ENCODE measurements around the gene ATP2A1.
"Not testable (repeated sequence)": the region's sequence is repeated elsewhere in the genome, so short reads cannot be mapped to it uniquely, and the experiment has no call there.

Gene ATP2A1

DNA sequence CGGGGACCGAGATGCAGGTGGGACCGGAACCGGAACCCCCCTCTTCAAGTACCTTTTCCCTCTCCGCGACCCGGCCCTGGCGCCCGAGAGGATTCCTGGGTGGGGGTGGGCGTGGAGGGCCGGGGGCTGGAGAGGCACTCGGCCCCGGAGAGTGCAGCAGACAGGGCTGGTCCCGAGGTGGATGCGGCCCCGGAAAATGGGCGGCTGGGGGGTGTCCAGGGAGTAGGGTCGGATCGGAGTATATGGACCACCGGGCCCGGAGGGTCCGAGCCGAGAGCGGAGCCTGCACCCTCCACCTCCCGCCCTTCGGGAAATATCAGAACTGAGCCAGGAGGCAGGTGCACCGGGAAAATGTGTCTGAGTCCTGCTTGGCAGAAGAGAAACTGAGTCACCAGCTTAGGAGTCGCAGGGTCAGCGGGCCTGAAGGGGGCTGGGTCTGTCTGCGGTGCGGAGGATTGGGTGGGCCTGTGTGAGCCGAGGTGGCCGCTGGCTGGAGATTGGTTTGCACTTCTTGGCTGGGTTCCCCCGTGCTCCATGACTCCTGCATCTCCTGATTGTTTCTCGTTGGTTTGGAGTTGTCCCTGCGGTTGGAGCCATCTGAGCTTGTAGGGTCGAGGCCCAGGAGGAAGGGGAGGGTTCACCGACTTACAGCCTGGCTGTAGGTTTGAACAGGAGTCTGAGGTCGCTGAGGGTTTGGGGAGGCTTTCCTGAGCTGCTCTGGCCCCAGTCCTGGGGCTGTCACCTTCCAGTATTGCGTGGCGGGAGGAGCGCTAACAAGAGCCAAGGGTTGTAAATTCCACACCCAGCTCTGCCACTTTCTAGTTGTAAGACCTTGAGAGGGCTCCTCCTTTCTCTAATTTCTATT is 14.1 kb upstream of the ATP2A1 start:
- DNase-seq = no peak

DNA sequence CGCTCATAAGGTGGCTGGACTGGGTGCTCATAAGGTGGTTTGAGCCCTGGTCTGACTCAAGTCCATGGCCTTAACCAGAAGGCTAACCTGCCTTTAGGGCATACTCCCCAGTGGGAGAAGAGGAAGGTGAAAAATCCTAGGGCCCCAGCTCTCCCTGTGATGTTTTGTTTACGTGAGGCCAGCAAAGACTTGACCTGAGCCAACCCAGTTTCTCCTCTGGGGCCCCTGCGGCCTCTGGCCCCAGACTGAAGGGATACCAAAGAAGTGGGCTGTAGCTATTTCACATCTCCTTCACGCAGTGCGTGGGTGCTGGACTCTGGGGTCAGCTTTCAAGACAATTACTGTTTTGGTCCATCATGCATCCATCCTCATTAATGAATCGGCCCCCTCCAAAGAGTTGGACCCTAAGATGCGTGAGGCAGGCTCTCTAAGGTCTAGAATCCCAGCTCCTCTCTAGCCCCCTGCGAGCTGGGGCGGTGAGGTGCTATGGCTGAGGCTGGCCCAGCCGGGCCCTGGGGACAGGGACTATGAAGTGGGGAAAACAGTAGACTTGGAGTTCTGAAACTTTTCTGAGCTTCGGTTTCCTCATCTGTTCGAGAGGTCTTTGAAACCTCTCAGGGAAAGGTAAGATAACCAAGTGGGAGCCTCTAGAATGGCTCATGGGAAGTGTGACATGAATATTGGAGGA is 13.1 kb upstream of the ATP2A1 start:
- DNase-seq = no peak

DNA sequence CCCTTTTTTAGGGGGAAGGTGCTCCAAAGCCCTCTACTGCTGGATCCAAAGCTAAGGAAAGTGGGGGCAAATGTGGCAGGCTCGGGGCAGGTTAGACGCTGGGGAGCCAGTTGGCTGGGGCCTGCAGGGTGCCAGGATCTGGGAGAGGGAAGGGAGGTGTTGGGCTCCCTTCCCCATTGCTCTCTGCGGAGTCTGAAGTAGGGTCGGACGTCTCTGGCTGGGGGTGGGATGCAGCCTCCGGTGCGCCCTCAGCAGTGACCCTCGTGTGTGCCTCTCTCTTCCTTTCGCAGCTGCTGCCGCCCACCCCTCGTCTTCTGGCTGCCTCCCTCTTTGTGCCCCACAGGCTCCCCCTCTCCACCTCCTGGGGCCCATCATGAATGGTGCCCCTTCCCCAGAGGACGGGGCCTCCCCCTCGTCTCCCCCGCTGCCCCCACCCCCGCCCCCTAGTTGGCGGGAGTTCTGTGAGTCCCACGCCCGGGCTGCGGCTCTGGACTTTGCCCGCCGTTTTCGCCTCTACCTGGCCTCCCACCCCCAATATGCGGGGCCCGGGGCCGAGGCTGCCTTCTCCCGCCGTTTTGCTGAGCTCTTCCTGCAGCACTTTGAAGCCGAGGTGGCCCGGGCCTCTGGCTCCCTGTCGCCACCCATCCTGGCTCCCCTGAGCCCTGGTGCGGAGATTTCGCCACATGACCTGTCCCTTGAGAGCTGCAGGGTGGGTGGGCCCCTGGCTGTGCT is 12.4 kb upstream of the ATP2A1 start:
- DNase-seq = no peak

DNA sequence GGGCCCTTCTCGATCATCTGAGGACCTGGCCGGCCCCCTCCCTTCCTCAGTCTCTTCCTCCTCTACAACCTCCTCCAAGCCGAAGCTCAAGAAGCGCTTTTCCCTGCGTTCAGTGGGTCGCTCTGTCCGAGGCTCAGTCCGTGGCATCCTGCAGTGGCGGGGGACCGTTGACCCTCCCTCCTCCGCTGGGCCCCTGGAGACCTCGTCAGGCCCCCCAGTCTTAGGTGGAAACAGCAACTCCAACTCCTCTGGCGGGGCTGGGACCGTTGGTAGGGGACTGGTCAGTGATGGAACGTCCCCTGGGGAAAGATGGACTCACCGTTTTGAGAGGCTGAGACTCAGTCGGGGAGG is 11.9 kb upstream of the ATP2A1 start:
- no peak for DNase-seq

DNA sequence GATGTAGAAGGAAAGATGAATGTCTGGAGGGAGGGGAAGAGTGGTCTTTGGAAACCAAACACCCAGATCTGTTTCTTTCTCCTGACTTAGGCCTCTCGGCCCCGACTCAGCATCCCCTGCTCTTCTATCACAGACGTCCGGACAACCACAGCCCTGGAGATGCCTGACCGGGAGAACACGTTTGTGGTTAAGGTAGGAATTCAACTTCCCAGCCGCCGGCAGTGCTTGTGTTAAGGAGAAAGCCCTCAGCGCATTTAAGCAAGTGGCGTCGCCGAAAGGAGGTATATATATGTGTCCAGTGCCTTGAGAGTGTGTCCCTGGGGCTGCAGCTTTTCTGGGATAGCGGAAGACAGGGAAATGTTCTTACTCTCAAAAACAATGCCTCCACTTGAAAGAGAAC is 11.0 kb upstream of the ATP2A1 start:
- DNase-seq = no peak

DNA sequence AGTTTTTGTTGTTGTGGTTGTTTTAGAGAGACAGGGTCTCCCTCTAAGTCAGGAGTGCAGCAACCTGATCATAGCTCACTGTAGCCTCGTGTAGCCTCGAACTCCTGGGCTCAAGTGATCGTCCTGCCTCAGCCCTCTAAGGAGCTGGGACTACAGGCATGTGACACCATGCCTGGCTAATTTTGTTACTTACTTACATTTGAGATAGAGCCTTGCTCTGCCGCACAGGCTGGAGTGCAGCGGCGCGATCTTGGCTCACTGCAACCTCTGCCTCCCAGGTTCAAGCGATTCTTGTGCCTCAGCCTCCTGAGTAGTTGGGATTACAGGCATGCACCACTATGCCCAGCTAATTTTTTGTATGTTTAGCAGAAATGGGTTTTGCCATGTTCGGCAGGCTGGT is 10.6 kb upstream of the ATP2A1 start:
- not testable (repeated sequence) for DNase-seq

DNA sequence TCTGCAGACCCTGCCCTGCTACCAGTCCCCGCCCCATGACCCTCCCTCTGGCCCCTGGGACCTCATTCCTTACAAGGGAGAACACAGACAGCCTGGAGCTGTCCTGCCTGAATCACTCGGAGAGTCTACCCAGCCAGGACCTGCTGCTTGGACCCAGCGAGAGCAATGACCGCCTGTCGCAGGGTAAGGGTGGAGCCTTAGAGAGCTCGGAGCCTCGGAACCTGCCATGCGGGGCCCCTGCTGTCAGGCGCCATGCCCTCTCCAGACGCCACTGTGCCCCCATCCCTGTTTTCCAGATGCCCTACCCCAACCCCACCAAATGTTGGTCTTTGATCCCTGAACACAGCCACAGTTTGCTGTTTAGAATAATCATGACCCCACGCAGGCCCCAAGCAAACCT is 9.1 kb upstream of the ATP2A1 start:
- no peak for DNase-seq

DNA sequence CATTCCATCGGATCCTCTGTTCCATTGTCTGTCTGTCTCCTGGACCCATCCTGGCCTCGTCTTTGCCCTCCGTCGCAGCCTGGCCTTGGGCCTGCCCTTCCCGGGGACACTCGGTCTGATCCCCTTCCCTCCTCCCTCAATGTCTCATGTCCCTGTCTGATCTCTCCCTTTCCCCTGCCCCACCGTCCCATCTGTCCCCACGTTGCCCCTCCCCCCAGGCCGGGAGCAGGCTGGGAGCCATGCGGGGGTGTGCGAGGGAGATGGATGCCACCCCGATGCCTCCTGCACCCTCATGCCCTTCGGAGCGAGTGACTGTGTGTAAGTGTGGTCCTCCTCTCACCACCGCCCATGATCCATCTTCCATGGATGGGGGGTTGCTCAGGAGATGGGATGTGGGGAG is 5.3 kb upstream of the ATP2A1 start:
- DNase-seq = no peak

DNA sequence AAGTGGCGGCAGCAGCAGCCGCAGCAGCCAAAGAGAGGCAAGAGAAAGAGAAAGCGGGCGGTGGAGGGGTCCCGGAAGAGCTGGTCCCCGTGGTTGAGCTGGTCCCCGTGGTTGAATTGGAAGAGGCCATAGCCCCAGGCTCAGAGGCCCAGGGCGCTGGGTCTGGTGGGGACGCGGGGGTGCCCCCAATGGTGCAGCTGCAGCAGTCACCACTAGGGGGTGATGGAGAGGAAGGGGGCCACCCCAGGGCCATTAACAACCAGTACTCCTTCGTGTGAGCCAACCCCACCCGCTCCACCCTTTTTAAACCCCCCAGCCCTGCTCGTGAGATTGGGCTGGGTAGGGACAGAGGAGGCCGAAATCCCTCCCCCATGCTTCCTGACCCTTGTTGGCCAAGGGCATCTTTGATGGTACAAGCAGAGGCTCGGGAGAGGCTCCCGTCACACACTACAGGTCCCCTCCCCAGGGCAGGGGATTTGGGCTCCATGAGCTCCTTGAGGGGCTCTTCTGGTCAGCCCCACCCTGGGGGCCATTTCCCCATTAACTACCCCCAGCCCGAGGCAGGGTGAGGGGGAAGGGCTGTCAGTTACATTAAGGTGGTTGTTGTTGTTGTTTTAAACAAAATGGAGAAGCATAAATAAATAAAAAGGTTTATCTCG is 4.6 kb upstream of the ATP2A1 start:
- DNase-seq = no peak

DNA sequence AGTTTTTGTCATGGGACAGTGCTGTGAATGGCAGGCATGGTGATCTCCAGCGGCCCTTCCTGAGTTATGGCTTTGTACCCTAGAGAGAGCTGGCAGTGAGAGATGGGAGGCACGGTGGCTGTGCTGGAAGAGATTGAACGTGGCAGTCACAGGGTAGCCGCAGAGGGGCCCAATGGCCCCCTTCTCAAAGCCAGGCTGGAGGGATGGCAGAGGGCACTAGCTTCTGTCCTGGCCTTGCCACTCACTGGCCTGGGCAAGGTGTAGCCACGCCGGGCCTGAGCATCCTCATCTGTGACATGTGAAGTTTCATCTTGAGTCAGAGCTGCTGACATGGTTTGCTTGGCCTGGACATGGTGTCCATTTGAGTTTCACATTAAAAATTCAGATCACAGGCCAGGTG is 3.9 kb upstream of the ATP2A1 start:
- DNase-seq = no peak

DNA sequence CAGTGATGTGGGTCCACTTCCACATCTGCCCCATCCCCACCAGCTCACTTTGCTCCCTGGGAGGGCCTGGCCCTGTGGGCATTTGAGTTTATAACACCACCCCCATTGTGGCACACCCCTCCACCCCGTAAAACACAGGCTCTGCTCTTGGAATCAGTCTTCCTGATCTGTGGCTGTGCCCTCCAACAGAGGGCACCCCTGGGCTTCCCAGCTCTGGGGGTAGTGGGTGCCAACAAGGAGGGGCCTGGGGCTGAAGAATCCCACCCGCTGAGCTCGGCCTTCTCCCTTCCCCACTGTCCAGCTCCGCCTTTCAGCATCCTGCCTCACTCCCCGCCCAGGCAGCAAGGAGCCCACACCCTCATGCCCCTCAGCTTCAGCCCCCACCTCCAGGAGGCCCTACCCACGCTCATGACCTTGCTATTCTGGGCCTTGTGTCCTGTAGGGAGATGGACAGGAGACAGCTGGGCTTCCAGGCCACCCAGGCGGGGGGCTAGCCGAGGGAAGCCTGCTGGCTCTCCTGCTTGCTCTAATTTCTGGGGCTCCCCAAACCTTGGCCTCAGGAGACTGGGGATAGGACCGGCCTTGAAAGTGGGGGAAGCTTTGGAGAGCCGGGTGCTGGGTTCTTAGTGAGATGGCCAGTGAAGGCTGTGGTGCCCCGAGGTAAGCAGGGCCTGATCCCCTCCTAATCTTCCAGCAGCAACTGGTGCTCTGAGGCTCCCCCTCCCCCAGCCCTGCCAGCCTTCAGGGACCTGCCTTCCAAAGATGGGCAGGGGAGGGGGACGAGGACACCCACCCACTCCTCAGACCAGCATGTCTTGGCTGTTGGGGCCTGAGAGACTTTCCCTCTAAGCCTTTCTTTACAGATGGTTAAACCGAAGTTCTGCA is 2.9 kb upstream of the ATP2A1 start:
- no peak for DNase-seq

DNA sequence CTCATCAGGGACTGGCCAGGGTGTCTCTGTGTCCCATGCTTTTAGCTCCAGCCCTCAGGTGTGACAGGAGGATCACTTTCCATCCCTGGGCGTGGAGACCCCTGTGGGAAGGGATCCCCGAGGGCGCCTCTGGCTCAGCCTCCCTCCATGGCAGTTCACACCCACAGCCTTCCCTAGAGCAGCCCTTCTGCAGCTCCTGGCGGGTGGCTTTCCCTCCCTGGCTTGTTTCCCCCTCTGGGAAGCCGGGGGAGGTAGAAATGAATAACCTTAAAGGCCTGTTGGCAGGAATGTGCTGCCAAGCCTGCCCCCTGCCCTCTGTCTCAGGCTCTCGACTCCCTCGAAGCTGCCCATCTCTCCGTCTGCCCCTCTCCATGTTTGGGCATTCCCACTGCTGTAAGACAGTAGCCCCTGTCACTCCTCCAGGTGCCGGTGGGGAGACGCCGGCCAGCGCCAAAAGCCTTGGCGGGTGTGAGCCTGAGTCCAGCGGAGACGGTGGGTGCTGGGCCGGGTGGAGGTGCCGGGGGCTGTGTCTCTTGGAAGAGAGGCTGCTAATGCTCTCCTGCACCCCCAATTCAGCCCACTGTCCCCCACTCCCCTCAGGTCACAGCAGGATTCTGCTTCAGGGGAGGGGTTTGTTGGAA is 2.1 kb upstream of the ATP2A1 start:
- DNase-seq = no peak

DNA sequence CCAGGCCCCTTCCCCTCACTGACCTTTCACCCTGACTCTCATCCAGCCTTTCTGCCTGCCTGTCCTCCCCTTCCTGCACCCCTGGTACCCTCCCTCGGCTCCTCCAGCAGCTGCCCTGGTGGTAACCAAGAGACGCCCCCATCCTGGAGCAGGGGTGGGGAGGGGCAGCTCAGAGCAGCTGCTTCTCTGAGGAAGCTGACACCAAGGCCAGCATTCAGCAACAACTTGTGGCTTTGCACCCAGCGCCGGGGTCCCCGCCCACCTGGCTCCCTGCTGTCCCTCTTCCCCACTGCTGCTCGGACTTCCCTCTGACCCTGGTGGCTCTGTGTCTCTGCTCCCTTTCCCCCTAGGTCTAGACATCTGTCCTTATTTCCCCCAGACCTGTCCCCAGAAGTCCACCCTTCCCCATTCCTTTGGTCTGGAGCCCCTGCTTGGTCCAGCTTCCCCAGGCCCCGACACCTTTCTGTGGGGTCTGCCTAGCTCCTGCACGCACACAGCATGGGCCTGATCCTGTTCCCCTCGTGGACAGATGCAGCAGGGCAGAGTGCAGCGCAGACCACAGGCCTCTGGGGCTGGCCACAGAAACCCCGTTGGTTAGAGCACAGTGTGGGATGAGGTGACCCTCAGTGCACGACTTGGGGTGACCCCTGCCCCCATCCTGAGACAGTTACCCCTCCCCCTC is 1.2 kb upstream of the ATP2A1 start:
- DNase-seq = no peak

DNA sequence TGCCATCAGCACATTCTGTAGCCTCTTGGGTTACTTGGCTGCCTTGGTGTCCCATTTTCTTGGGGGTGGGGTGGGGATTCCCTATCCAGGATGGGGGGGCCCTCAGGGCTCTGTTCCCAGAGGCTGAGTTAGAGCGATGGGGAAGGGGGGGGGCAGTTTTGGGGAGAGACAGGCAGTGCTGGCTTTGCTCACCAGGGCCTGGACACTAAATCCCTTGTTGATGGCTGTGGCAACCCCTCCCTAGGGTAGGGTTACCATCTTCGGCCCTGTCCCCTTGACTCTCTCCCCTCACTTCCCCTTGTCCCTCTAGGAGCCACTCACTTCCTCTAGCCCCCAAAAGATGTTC is 660 bp upstream of the ATP2A1 start:
- no peak for DNase-seq

DNA sequence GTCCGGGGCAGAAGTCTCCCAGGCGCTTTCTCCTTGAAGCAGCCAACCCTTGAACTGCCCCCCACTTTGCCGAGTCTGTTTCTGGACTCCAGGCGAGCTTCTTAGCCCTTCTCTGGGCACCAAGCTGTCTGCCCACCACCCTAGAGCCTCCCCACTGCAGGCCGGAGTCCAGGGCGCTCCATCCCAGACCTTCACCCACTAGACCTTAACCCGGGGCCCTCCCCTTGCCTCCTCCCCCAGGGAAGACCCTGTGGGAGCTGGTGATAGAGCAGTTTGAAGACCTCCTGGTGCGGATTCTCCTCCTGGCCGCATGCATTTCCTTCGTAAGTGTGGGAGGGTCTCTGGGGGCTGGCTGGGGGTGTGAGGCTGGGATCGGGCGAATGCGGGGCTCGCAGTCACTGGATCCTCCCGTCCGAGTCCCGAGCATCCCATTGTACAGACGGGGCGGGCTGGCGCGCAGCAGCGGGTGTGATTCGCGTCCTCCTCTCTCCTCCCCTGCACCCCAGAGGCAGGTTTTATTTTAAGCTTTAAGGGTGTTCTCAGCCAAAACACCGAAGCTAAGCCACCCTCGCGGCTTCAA is 1.1 kb downstream of the ATP2A1 start:
- no peak for DNase-seq

DNA sequence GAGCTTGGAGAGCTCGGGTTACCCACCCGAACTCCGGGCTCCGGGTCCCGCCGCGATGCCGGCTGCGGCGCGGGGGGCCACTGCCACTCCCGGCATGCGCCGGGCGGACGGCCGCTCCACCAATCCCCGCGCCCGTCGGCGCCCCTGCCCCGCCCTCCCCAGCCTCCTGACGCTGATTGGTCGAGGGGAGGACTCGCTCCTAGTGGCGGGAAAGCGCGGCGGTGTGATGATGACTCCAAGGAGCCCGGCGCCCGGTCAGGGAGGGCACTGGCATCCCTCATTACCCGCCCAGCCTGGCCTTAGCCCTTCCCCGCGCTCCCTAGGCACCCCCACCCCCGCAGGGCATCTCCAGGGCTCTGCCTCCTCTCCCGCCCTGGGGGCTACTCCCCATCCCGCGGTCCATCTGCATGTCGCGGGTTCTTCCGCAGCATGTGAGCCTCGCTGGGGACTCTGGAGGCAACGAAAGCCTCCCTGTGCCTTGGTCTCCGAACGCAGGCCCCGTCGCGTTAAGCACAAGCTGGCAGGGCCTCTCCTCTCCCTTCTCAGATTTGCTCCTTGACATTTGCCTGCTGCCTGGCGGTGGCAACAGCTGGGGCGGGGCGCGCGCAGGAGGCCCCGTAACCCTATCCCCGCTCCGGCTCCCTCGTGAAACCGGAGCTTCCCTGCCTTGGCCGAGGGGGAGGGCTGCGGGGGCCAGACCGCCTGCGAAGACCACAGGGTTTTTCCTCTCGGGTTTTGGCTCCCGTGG is 1.7 kb downstream of the ATP2A1 start:
- DNase-seq = peak; percentile 85

DNA sequence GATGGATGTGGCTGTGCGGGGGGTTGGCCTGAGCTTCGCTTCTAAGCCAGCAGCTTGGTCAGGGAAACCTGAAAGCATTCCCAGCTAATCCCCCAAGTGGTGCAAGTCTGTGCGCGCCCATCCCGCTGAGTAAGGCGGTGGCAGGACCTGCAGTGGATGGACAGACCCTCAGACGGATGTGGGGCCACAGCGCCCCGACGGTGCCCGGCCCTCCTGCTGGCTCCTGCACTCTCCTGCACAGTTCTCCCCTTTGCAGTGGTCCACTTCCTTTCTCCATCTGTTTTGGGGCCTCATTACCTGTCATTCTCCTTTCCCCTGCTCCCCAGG is 2.3 kb downstream of the ATP2A1 start:
- no peak for DNase-seq

DNA sequence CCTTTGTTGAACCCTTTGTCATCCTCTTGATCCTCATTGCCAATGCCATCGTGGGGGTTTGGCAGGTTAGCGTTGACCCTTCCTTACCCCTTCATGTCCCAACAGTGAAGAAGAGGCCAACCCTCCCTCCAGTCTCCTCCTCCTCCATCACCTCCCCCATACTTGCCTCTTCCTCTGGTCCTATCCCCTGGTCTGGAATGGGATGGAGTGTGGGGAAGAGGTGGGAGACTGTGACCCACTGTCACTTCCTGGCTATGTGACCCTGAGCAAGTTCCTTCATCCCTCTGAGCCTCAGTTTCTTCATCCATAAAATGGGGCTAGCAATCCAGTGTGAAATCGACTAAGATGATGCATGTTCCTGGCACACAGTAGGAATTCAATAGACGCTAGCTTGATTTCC is 2.7 kb downstream of the ATP2A1 start:
- no peak for DNase-seq

DNA sequence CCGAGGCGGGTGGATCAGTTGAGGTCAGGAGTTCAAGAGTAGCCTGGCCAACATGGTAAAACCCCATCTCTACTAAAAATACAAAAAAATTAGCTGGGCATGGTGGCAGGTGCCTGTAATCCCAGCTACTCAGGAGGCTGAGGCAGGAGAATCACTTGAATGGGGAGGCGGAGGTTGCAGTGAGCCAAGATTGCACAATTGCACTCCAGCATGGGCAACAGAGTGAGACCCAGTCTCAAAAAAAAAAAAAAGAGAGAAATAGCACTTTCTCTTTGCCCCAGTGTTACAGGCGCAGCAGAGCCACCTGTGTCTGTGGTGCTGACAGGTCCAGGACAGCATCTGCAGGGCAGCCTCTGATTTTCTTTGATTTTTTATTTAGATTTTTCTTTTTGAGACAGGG is 3.3 kb downstream of the ATP2A1 start:
- not testable (repeated sequence) for DNase-seq

DNA sequence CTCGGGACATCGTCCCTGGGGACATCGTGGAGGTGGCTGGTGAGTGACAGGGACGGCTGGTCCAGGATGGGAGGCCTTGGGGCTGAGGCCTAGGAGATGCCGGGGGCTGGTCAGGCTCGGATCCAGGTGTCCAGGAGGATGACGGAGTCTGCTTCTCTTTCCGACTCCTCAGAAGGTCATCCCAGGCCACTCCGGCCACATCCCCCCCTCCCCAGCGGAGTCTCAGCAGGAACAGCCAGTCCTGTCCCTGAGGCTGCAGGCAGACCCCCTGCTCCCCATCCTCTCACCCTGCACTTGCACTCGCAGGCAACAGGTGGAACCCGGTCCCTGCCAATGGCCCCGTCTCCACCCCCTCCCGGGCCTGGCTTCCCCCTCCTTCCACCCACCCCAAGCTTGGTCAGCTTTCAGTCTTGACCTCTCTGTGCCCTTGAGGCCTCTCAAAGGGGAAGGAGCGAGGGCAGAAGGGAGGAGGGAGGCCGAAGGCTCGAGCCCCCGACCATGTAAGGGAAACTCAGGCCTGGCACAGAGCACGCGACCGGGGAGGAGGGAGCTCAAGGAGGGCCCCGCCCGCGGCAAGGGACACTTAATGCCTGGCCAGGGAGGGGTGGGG is 4.4 kb downstream of the ATP2A1 start:
- no peak for DNase-seq

Measured in NCI-H774 (cell line).